ENCODE data around the gene ITPRID1. TPM values are rescaled to one million over a fixed set of nuclear protein-coding genes. Genes with fewer than 3 reads are reported as not detected.

ITPRID1 gene
- total RNA-seq, 1 experiment from 2014 or later = 1.2 TPM

- no peak overlapping the region for H4K91ac ChIP-seq (ENCODE audit: insufficient read length, low read depth, low read length)
- no CpG with 5 or more reads among the region's 2 CpGs for WGBS (ENCODE audit: extremely low coverage, insufficient read length, low lambda C conversion rate)
- H3K4me3 Mint-ChIP-seq = no peak overlapping the region
- H3K4me2 ChIP-seq (ENCODE audit: insufficient read depth, insufficient read length, low read length) = no peak overlapping the region
- H3K27me3 Mint-ChIP-seq (ENCODE audit: low read depth) = no peaks in the 10 kb centered on the region
- no peaks in the 10 kb centered on the region for H3K23me2 ChIP-seq (ENCODE audit: insufficient read length, low read depth, low read length, poor library complexity, severe bottlenecking)
- H3K36me3 Mint-ChIP-seq (ENCODE audit: insufficient read depth in 1 of 3, low read depth in 3 of 3) = peaks cover 8 to 28% (median 26%) of the 10 kb centered on the region in 3 experiments
- no peaks in the 10 kb centered on the region for H3K9me3 ChIP-seq (ENCODE audit: control insufficient read depth, low read depth, low read length)
- no peak overlapping the region for H3K14ac ChIP-seq (ENCODE audit: insufficient read depth, low read length)
- no peaks in the 10 kb centered on the region for H3K4me1 ChIP-seq (ENCODE audit: insufficient read depth, low read length)
- no peak overlapping the region for H2BK5ac ChIP-seq (ENCODE audit: insufficient read length, low read length)
- H2AK5ac ChIP-seq (ENCODE audit: insufficient read length, low read length) = no peak overlapping the region
- H2AFZ ChIP-seq (ENCODE audit: low read length) = no peak overlapping the region
- no peak overlapping the region for H3K4ac ChIP-seq (ENCODE audit: low read depth, low read length)
- no peak overlapping the region for H4K5ac ChIP-seq (ENCODE audit: insufficient read length, low read depth, low read length)
- H3K27me3 ChIP-seq (ENCODE audit: insufficient read depth, low read length) = no peaks in the 10 kb centered on the region
- no peak overlapping the region for H2BK12ac ChIP-seq (ENCODE audit: insufficient read length, low read depth, low read length)
- H4K8ac ChIP-seq (replicated peaks; ENCODE audit: insufficient read length, low read depth, low read length) = no peak overlapping the region
- H3K27ac Mint-ChIP-seq = no peak overlapping the region
- no peak for TF ChIP-seq CTCF (conservative IDR thresholded peaks at IDR 0.05)
- no peak overlapping the region for H3K18ac ChIP-seq (ENCODE audit: insufficient read length, low read depth, low read length)
- peaks cover 25 to 27% of the 10 kb centered on the region in 2 experiments for H3K9me3 Mint-ChIP-seq
- H3T11ph ChIP-seq (ENCODE audit: low read length) = no peak overlapping the region
- H3K56ac ChIP-seq (ENCODE audit: insufficient read length, low read depth, low read length) = no peak overlapping the region
- H3K23ac ChIP-seq (ENCODE audit: insufficient read length, low read depth, low read length) = no peak overlapping the region
- DNase-seq = no peak
- H2BK120ac ChIP-seq (ENCODE audit: low read depth, low read length, poor library complexity, severe bottlenecking) = no peak overlapping the region
- H3K4me1 Mint-ChIP-seq = peaks cover 4 to 8% of the 10 kb centered on the region in 2 experiments; a peak in 2 of 4 replicates
- H2BK15ac ChIP-seq (ENCODE audit: low read depth, low read length) = no peak overlapping the region
- no peak overlapping the region for H2BK20ac ChIP-seq (ENCODE audit: low read depth, low read length, poor library complexity, severe bottlenecking)
- no peak overlapping the region for H3K27ac ChIP-seq (ENCODE audit: insufficient read length, low read depth, low read length)
- H3K9ac ChIP-seq (ENCODE audit: extremely low read depth, insufficient read length, low read length) = no peak overlapping the region
- H3K79me2 ChIP-seq (ENCODE audit: insufficient read depth, low read length) = no peaks in the 10 kb centered on the region
- H4K20me1 ChIP-seq (ENCODE audit: control insufficient read depth, insufficient read depth, insufficient read length) = no peaks in the 10 kb centered on the region
- no peaks in the 10 kb centered on the region for H3K79me1 ChIP-seq (ENCODE audit: insufficient read depth, low read depth, low read length, poor library complexity, severe bottlenecking)
Observed at GRCh38 chr7:31512166-31512565, 1.7 kb upstream of the ITPRID1 start.
